ENCODE data around the gene NLRP3.
A peak's percentile ranks its signal among the peaks of the same experiment; 100 is the strongest.

NLRP3 gene

DNA sequence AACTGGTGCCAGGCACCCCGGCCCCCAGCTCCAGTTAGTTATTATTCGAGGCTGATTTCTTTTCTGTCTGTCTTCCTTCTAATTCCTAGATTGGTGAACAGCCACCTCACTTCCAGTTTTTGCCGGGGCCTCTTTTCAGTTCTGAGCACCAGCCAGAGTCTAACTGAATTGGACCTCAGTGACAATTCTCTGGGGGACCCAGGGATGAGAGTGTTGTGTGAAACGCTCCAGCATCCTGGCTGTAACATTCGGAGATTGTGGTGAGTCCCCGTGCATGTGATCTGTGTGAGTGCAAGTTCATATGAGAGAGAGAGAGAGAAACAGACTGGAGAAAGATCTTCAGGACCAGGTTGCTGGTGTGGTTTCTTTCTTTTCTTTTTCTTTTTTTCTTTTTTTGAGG is 13.5 kb downstream of the NLRP3 start:
- TF ChIP-seq ZC3H10 (CRISPR knock-in tag; IDR thresholded peaks at IDR 0.05) = no peak
- no peak for TF ChIP-seq OSR1 (CRISPR knock-in tag; IDR thresholded peaks at IDR 0.05)
- TF ChIP-seq ZNF70 (CRISPR knock-in tag; IDR thresholded peaks at IDR 0.05) = no peak
- no peak for TF ChIP-seq ARNTL (CRISPR knock-in tag; IDR thresholded peaks at IDR 0.05; ENCODE audit: borderline replicate concordance, low read depth)
- peak; percentile 30; the same call in 2 of the 3 replicates for ATAC-seq

DNA sequence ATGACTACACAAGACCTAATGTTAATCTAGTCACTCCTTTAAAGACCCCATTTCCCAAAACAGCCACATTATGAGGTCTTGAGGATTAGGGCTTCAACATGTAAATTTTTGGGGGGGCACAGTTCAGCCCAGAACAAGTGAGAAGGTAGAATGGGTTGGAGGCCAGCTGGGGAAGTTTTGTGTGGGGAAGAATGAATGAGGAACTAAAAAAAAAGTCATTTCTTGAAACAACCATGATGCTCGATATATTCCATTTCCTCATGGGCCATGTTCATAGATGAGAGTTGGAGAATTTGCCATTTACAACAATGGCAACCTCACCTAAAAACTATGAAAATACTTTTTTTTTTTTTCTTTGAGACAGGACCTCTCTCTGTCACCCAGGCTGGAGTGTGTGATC is 14.5 kb downstream of the NLRP3 start:
- no peak for TF ChIP-seq ZNF70 (CRISPR knock-in tag; IDR thresholded peaks at IDR 0.05)
- no peak for TF ChIP-seq ESRRG (CRISPR knock-in tag; IDR thresholded peaks at IDR 0.05)
- no peak for TF ChIP-seq ARNTL (CRISPR knock-in tag; IDR thresholded peaks at IDR 0.05; ENCODE audit: borderline replicate concordance, low read depth)
- no peak for TF ChIP-seq ZFP3 (CRISPR knock-in tag; IDR thresholded peaks at IDR 0.05)
- no peak for TF ChIP-seq OSR1 (CRISPR knock-in tag; IDR thresholded peaks at IDR 0.05)
- TF ChIP-seq ISL1 (CRISPR knock-in tag; IDR thresholded peaks at IDR 0.05) = no peak
- no peak for TF ChIP-seq ZNF565 (CRISPR knock-in tag; conservative IDR thresholded peaks at IDR 0.05; ENCODE audit: low read depth)
- TF ChIP-seq ZC3H10 (CRISPR knock-in tag; IDR thresholded peaks at IDR 0.05) = no peak
- TF ChIP-seq ZNF8 (CRISPR knock-in tag; IDR thresholded peaks at IDR 0.05) = no peak
- no peak for ATAC-seq

DNA sequence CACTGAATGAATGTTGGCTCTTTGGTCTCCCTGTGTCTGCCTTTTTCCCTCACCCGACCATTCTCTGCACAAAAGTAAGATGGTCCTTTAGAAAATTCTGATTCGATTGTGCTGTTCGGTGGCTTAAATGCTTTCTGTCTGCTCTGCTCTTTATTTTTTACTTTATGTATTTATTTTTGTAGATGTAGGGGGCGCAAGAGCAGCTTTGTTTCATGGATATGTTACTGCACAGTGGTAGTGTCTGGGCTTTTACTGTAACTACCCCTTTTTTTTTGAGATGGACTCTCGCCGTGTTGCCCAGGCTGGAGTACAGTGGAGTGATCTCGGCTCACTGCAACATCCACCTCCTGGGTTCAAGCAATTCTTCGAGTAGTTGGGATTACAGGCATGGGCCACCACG is 15.7 kb downstream of the NLRP3 start:
- ATAC-seq = peak; percentile 29; the same call in 1 of the 3 replicates

DNA sequence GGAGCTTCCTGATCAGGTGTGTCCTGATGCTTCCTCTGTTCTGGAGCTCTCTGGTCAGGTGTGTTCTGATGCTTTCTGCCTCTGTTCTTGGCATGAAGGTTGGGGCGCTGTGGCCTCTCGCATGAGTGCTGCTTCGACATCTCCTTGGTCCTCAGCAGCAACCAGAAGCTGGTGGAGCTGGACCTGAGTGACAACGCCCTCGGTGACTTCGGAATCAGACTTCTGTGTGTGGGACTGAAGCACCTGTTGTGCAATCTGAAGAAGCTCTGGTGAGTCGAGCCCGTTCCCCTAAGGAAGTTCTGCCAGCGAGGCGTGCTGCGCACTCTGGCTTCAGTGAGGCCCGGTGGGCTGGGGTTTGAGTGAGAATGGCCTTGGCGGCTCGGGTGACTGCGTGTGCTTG is 18.0 kb downstream of the NLRP3 start:
- TF ChIP-seq ZNF565 (CRISPR knock-in tag; conservative IDR thresholded peaks at IDR 0.05; ENCODE audit: low read depth) (no peak), ZC3H10 (CRISPR knock-in tag; IDR thresholded peaks at IDR 0.05) (no peak), ESRRG (CRISPR knock-in tag; IDR thresholded peaks at IDR 0.05) (no peak), ZNF8 (CRISPR knock-in tag; IDR thresholded peaks at IDR 0.05) (no peak), TOX (CRISPR knock-in tag; IDR thresholded peaks at IDR 0.05; ENCODE audit: borderline replicate concordance) (no peak), OSR1 (CRISPR knock-in tag; IDR thresholded peaks at IDR 0.05) (no peak), ISL1 (CRISPR knock-in tag; IDR thresholded peaks at IDR 0.05) (no peak), CSDC2 (CRISPR knock-in tag; IDR thresholded peaks at IDR 0.05) (no peak), SNAI2 (CRISPR knock-in tag; IDR thresholded peaks at IDR 0.05) (no peak), ZFP3 (CRISPR knock-in tag; IDR thresholded peaks at IDR 0.05) (no peak), ZFP30 (CRISPR knock-in tag; IDR thresholded peaks at IDR 0.05) (no peak), PPARA (CRISPR knock-in tag; IDR thresholded peaks at IDR 0.05; ENCODE audit: borderline replicate concordance) (no peak), BACH2 (CRISPR knock-in tag; IDR thresholded peaks at IDR 0.05; ENCODE audit: borderline replicate concordance) (no peak)
- TF ChIP-seq, protein P1, sequence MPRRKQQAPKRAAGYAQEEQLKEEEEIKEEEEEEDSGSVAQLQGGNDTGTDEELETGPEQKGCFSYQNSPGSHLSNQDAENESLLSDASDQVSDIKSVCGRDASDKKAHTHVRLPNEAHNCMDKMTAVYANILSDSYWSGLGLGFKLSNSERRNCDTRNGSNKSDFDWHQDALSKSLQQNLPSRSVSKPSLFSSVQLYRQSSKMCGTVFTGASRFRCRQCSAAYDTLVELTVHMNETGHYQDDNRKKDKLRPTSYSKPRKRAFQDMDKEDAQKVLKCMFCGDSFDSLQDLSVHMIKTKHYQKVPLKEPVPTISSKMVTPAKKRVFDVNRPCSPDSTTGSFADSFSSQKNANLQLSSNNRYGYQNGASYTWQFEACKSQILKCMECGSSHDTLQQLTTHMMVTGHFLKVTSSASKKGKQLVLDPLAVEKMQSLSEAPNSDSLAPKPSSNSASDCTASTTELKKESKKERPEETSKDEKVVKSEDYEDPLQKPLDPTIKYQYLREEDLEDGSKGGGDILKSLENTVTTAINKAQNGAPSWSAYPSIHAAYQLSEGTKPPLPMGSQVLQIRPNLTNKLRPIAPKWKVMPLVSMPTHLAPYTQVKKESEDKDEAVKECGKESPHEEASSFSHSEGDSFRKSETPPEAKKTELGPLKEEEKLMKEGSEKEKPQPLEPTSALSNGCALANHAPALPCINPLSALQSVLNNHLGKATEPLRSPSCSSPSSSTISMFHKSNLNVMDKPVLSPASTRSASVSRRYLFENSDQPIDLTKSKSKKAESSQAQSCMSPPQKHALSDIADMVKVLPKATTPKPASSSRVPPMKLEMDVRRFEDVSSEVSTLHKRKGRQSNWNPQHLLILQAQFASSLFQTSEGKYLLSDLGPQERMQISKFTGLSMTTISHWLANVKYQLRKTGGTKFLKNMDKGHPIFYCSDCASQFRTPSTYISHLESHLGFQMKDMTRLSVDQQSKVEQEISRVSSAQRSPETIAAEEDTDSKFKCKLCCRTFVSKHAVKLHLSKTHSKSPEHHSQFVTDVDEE (CRISPR knock-in tag; IDR thresholded peaks at IDR 0.05) = no peak
- TF ChIP-seq, protein P2, sequence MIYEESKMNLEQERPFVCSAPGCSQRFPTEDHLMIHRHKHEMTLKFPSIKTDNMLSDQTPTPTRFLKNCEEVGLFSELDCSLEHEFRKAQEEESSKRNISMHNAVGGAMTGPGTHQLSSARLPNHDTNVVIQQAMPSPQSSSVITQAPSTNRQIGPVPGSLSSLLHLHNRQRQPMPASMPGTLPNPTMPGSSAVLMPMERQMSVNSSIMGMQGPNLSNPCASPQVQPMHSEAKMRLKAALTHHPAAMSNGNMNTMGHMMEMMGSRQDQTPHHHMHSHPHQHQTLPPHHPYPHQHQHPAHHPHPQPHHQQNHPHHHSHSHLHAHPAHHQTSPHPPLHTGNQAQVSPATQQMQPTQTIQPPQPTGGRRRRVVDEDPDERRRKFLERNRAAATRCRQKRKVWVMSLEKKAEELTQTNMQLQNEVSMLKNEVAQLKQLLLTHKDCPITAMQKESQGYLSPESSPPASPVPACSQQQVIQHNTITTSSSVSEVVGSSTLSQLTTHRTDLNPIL (CRISPR knock-in tag; IDR thresholded peaks at IDR 0.05; ENCODE audit: low read depth) = no peak
- TF ChIP-seq, protein P3, sequence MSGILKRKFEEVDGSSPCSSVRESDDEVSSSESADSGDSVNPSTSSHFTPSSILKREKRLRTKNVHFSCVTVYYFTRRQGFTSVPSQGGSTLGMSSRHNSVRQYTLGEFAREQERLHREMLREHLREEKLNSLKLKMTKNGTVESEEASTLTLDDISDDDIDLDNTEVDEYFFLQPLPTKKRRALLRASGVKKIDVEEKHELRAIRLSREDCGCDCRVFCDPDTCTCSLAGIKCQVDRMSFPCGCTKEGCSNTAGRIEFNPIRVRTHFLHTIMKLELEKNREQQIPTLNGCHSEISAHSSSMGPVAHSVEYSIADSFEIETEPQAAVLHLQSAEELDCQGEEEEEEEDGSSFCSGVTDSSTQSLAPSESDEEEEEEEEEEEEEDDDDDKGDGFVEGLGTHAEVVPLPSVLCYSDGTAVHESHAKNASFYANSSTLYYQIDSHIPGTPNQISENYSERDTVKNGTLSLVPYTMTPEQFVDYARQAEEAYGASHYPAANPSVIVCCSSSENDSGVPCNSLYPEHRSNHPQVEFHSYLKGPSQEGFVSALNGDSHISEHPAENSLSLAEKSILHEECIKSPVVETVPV (CRISPR knock-in tag; IDR thresholded peaks at IDR 0.05) = no peak
- TF ChIP-seq, protein P4, sequence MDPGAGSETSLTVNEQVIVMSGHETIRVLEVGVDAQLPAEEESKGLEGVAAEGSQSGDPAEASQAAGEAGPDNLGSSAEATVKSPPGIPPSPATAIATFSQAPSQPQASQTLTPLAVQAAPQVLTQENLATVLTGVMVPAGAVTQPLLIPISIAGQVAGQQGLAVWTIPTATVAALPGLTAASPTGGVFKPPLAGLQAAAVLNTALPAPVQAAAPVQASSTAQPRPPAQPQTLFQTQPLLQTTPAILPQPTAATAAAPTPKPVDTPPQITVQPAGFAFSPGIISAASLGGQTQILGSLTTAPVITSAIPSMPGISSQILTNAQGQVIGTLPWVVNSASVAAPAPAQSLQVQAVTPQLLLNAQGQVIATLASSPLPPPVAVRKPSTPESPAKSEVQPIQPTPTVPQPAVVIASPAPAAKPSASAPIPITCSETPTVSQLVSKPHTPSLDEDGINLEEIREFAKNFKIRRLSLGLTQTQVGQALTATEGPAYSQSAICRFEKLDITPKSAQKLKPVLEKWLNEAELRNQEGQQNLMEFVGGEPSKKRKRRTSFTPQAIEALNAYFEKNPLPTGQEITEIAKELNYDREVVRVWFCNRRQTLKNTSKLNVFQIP (CRISPR knock-in tag; IDR thresholded peaks at IDR 0.05; ENCODE audit: borderline replicate concordance, low read depth) = no peak
- no peak for ATAC-seq

More for the DNA sequence above, 15.7 kb downstream of the NLRP3 start:
- TF ChIP-seq, protein P3 (CRISPR knock-in tag; IDR thresholded peaks at IDR 0.05) = no peak
- no peak for TF ChIP-seq OSR1 (CRISPR knock-in tag; IDR thresholded peaks at IDR 0.05)
- no peak for TF ChIP-seq ISL1 (CRISPR knock-in tag; IDR thresholded peaks at IDR 0.05)
- TF ChIP-seq ZNF8 (CRISPR knock-in tag; IDR thresholded peaks at IDR 0.05) = no peak
- no peak for TF ChIP-seq ZFP30 (CRISPR knock-in tag; IDR thresholded peaks at IDR 0.05)
- TF ChIP-seq ARNTL (CRISPR knock-in tag; IDR thresholded peaks at IDR 0.05; ENCODE audit: borderline replicate concordance, low read depth) = no peak
- TF ChIP-seq CSDC2 (CRISPR knock-in tag; IDR thresholded peaks at IDR 0.05) = no peak
- TF ChIP-seq, protein P5, sequence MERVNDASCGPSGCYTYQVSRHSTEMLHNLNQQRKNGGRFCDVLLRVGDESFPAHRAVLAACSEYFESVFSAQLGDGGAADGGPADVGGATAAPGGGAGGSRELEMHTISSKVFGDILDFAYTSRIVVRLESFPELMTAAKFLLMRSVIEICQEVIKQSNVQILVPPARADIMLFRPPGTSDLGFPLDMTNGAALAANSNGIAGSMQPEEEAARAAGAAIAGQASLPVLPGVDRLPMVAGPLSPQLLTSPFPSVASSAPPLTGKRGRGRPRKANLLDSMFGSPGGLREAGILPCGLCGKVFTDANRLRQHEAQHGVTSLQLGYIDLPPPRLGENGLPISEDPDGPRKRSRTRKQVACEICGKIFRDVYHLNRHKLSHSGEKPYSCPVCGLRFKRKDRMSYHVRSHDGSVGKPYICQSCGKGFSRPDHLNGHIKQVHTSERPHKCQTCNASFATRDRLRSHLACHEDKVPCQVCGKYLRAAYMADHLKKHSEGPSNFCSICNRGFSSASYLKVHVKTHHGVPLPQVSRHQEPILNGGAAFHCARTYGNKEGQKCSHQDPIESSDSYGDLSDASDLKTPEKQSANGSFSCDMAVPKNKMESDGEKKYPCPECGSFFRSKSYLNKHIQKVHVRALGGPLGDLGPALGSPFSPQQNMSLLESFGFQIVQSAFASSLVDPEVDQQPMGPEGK (CRISPR knock-in tag; IDR thresholded peaks at IDR 0.05; ENCODE audit: borderline replicate concordance) = no peak

All from SK-N-SH treated with all-trans-retinoic acid at 6 μM for 48 hours (cell line).